ENCODE measurements around the gene GLB1L2. TPM values are rescaled to one million over a fixed set of nuclear protein-coding genes. Genes with fewer than 3 reads are reported as not detected.

The GLB1L2 gene
- total and polyA plus RNA-seq, 12 donors: 0.11 to 0.72 (median 0.30) TPM

- no peak for ATAC-seq
- no peak for DNase-seq
- Histone ChIP-seq H3K4me3 (no peak overlapping the region), H3K27ac (no peak overlapping the region), H3K9me3 (peaks cover 0 to 4% (median 0%) of the 10 kb centered on the region in 11 donors), H3K27me3 (peaks cover 9 to 77% (median 66%) of the 10 kb centered on the region in 7 donors), H3K4me1 (peaks cover 0 to 9% (median 7%) of the 10 kb centered on the region in 9 donors), H3K36me3 (no peaks in the 10 kb centered on the region)
- 64% methylated on average over 12 of the region's 12 CpGs for WGBS, 2 donors
- TF ChIP-seq CTCF (IDR thresholded peaks at IDR 0.05): no peak
- intact Hi-C loops (cut with DNase I): no loop called here
Measured at GRCh38 chr11:134407321-134407828, 75.6 kb downstream of the GLB1L2 start.

GRCh38 chr11:134407923-134408322, 76.1 kb downstream of the GLB1L2 start:
- WGBS, 2 donors: 59 to 61% methylated on average over 7 to 8 of the region's 8 CpGs
- intact Hi-C loops (cut with DNase I): no loop called here
- Histone ChIP-seq H3K27me3 (peaks cover 15 to 81% (median 71%) of the 10 kb centered on the region in 7 donors), H3K4me1 (peaks cover 0 to 15% (median 7%) of the 10 kb centered on the region in 9 donors), H3K27ac (no peak overlapping the region), H3K4me3 (no peak overlapping the region), H3K9me3 (peaks cover 0 to 4% (median 0%) of the 10 kb centered on the region in 11 donors), H3K36me3 (no peaks in the 10 kb centered on the region)
- DNase-seq (no peak), ATAC-seq (no peak)
- no peak for TF ChIP-seq CTCF (IDR thresholded peaks at IDR 0.05)

GRCh38 chr11:134409552-134410429, 78.0 kb downstream of the GLB1L2 start:
- intact Hi-C loops (cut with DNase I): no loop called here
- WGBS, 2 donors: 67 to 68% methylated on average over 15 of the region's 15 CpGs
- no peak overlapping the region for H3K27ac ChIP-seq
- DNase-seq (no peak), ATAC-seq (no peak)
- TF ChIP-seq CTCF (IDR thresholded peaks at IDR 0.05): no peak
- H3K4me1 ChIP-seq: peaks cover 0 to 15% (median 7%) of the 10 kb centered on the region in 9 donors
- no peak overlapping the region for H3K4me3 ChIP-seq
- no peaks in the 10 kb centered on the region for H3K36me3 ChIP-seq
- peaks cover 21 to 88% (median 84%) of the 10 kb centered on the region in 7 donors for H3K27me3 ChIP-seq
- H3K9me3 ChIP-seq: no peaks in the 10 kb centered on the region

GRCh38 chr11:134410766-134411165, 79.0 kb downstream of the GLB1L2 start:
- no peak for ATAC-seq
- peaks cover 23 to 88% (median 84%) of the 10 kb centered on the region in 7 donors for H3K27me3 ChIP-seq
- no peak overlapping the region for H3K27ac ChIP-seq
- no peak for TF ChIP-seq CTCF (IDR thresholded peaks at IDR 0.05)
- no peak for DNase-seq
- peak overlapping the region in 1 of 10 donors; percentile 45 for H3K4me3 ChIP-seq
- peaks cover 0 to 15% (median 7%) of the 10 kb centered on the region in 9 donors for H3K4me1 ChIP-seq
- H3K9me3 ChIP-seq: no peaks in the 10 kb centered on the region
- intact Hi-C loops (cut with DNase I): no loop called here
- no peaks in the 10 kb centered on the region for H3K36me3 ChIP-seq
- 67 to 77% methylated on average over 5 of the region's 5 CpGs for WGBS, 2 donors

All from heart right ventricle (tissue), 16 donors.